VCaP (cell line): ENCODE measurements around the gene SYNM.

Source experiments
- H3K27ac ChIP-seq: fragments of 450-650 bp; 2 replicates; pipeline ENCODE4 v1.5.1; 2017
- TF ChIP-seq, protein P1 (sequence below): fragments of 450-650 bp; conservative IDR thresholded peaks from 2 replicates; pipeline ENCODE4 v1.5.1; 2017; ENCODE audit warnings: mild to moderate bottlenecking, moderate library complexity

Gene SYNM

DNA sequence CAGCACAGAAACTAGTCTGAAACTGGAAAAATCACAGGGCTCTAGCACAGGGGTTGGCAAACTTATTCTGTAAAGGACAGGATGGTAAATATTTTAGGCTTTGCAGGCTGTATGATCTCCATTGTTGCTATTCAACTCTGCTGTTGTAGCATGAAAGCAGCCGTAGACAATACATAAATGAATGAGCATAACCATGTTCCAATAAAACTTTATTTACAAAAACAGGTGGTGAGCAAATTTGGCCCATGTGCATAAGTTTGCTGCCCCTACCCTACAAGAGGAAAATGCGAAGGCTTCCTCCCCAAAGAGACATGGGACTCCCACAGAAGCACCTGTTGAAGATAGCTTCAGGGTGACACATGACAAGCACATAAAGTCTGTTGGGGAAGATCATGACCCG, 59.2 kb downstream of the SYNM start:
- TF ChIP-seq, protein P1, sequence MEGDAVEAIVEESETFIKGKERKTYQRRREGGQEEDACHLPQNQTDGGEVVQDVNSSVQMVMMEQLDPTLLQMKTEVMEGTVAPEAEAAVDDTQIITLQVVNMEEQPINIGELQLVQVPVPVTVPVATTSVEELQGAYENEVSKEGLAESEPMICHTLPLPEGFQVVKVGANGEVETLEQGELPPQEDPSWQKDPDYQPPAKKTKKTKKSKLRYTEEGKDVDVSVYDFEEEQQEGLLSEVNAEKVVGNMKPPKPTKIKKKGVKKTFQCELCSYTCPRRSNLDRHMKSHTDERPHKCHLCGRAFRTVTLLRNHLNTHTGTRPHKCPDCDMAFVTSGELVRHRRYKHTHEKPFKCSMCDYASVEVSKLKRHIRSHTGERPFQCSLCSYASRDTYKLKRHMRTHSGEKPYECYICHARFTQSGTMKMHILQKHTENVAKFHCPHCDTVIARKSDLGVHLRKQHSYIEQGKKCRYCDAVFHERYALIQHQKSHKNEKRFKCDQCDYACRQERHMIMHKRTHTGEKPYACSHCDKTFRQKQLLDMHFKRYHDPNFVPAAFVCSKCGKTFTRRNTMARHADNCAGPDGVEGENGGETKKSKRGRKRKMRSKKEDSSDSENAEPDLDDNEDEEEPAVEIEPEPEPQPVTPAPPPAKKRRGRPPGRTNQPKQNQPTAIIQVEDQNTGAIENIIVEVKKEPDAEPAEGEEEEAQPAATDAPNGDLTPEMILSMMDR, result no peak
- H3K27ac ChIP-seq, result no peak overlapping the region

DNA sequence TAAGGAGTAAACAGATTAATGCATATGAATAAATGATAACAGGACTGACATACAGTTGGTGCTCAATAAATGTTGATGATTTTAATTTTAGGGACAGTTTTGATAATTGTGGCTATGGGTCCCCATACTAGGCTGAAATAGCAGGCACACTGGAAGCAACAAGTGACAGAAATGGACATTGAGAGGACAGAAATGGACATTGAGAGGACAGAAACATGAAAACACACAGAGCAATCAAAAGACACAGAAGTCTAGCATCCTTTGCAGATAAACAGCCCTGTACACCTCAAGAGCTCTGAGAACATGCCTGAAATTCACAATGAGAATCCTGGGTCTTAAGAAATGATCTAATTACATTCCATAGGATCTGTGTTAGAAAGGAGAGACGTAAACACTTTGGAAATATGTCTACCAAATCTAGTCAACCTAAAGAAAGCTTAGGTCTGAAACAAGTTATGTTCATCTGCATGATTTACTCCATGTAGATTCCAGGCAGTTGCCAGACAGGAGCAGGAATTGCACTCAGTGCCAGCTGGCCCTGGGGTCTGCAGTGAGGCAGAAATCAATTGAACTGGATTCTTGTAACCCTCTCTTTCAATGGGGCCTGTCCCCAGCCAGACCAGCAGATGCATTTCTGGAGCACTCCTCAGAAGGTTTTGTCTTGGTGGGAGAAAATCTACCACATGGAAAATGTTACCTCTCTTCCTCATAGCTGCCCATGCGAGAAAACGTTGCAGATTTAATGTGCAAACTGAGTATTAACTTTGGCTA, 60.3 kb downstream of the SYNM start:
- TF ChIP-seq, protein P1, result no peak
- no peak overlapping the region for H3K27ac ChIP-seq

DNA sequence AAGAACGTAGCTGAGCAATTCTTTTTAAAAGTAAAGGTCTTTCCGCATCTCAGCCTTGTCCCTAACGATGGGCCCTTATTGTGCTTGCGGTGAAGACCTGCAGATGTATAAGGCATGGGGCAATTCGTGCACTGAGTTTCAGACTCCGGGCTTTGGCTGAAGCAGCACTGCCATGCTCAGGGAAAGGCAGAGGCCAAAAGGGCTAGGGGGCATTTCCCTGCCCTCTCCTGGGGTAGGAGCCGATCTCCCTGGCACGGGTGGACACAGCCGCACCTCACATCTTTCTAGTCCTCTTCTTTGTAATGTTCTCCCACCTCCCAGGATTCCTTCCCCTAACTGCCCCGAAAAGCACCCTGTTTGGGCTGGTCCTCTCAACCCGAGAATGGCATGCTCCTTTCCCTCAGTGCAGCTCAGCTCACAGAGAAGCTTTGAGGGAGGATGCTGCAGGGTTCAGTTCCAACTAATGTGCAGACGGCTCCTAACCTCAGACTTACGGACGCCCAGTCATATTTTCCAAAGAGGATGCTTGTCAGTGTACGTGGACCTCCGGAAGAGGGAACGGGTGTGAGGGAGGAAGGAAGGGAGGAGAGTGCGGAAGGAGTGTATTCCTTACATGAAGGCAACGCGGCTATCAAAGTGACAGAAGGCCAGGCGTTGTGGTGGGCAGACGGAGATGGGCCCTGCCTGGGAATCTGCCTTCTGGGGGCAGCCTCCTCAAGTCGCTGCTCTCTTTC, 61.2 kb downstream of the SYNM start:
- no peak overlapping the region for H3K27ac ChIP-seq
- TF ChIP-seq, protein P1, result no peak

DNA sequence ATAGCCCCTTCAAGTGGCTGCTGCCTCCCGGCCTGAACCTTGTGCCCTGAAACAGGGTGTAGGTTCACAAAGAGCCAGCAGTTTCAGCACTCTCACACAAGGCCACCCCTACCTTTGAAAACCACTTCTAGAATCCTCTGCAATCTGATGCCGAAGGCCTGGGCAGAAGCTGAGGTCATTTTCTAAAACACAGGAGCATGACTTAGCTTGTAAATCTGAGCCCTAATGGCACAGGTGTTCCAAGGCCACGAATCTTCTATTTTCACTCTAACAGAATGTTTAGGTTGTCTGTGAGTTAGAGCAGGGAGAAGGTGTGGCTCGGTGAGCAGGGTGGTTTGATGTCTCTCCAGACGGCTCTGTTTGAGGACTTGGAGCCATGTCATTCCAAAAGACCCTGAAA, 62.3 kb downstream of the SYNM start:
- no peak overlapping the region for H3K27ac ChIP-seq
- TF ChIP-seq, protein P1, result no peak

DNA sequence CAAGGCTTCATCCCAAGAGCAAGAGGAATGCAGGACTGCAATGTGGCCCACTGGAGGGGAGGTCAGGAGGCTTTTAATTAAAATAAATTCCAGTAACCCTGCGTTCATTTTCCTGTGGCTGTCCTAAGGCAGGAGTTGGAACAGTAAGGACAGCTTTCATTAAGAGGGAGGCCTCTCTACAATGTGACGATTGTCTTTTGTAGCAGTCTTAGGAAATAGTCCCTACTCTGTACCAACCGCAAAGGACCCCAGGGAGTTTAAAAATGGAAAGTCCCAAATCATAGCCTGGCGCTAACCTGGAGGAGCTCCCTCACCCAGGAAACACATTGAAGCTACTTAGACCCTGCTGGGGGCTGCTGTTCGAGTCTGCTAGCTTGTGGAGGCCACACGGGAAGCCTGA, 62.8 kb downstream of the SYNM start:
- no peak overlapping the region for H3K27ac ChIP-seq
- TF ChIP-seq, protein P1, result no peak

DNA sequence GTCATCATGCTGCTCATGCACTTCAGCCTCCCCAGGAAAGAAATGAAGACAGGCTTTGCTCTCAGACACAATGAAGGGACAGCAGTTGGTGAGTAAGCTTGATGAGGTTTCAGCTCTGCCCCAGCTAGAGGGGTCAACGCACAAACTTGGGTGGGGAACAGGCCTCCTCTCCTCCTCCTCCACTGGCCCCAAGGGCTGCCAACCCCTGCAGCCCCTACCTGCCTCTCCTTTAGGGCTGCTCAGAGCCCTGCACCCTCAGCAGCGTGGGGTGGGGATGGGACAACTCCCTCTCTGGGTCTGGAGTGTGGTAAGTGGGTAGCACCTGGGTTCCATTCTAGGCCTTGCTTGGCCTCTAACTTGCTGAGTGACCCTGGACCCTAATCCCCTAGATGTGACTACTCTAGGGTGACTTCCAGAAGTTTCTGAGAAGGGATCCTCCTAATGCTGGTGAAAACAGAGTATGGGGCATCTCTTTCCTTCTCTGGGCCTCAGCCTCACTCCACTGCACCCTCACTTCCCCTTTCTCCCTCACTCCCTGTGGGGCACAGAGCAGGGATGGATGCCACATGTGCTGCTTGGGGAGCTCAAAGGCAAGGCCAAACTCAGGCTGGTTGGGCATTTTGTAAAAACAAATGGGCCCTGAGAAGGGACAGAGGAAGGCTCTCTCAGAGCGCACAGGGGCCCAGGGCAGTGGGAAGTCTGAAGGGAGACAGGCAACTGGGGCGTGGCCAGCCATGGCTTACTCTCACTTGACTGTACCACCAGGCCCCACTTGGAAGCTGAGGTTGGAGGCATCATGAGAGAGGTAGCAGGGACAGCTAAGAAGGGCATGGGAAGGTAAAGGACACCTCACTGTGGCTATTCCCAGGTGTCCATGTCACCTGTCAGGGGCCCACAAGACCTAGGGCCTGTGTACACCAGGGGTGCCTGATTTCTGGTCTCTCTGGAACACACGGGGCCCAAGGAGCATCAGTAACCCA, 64.0 kb downstream of the SYNM start:
- TF ChIP-seq, protein P1, result no peak
- peak overlapping the region; percentile 55 for H3K27ac ChIP-seq

DNA sequence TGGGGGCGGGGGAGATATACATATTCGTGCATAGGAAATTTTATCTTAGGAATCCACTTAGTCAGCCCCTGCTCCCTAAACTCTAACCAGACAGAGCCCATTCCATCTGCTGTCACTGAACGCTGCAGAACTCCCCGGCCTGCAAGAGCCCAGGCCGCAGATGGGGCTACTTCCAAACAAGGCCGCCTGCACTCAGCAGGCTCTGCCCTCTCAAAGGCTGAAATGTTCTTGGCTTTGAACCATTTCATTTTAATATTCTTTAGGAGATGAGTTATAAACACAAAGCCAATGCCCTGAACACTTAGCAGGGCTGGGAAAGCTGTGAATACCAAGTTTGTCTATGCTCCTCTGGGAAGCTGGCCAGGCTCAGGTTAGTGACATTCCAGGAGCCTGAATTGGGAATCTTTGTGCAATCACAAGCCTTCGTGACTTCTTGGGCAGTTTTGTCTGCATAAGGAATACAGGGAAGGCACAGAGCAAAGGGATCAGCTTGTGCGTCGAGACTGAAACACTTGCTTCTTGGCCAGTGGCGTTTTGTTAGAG, 65.0 kb downstream of the SYNM start:
- TF ChIP-seq, protein P1, result no peak
- H3K27ac ChIP-seq, result peak overlapping the region; percentile 55
